Stimulated activated naive B cell treated with anti-CD40 and anti-IgM and Interleukin-4, amounts not matched to agents 10 μg/mL and 1 μg/mL and 100 μg/mL, for 72 hours (primary cell): ENCODE results near the gene TOR2A.

ENCODE experiments used
- ATAC-seq, 2 donors: fragments of 150-1000 bp; cut with Tn5 transposase; replicated peaks; 2 replicates each; pipeline ENCODE4 v1.10.0; 2021; ENCODE audit warnings: moderate library complexity in 1 of 2
- DNase-seq: peaks from one replicate; pipeline ENCODE4 v3.0.0; 2021
- H3K27ac Mint-ChIP-seq: one replicate; pipeline ENCODE4 v1.8.0; 2022; ENCODE audit warnings: mild to moderate bottlenecking, mixed read lengths
- H3K27me3 Mint-ChIP-seq, 2 donors: one replicate each; pipeline ENCODE4 v1.8.0; 2022; ENCODE audit warnings: mixed read lengths in 2 of 2
- H3K36me3 Mint-ChIP-seq, 2 donors: one replicate each; pipeline ENCODE4 v1.8.0; 2022; ENCODE audit warnings: mixed read lengths in 2 of 2, mild to moderate bottlenecking in 1 of 2
- H3K4me1 Mint-ChIP-seq, 2 donors: one replicate each; pipeline ENCODE4 v1.8.0; 2022; ENCODE audit warnings: mixed read lengths in 2 of 2, mild to moderate bottlenecking in 1 of 2
- H3K4me3 Mint-ChIP-seq, 2 donors: one replicate each; pipeline ENCODE4 v1.8.0; 2022; ENCODE audit warnings: mild to moderate bottlenecking in 2 of 2, mixed read lengths in 2 of 2, moderate library complexity in 1 of 2
- H3K9me3 Mint-ChIP-seq, 2 donors: one replicate each; pipeline ENCODE4 v1.8.0; 2022; ENCODE audit warnings: mixed read lengths in 2 of 2, mild to moderate bottlenecking in 1 of 2

The TOR2A gene

GRCh38 chr9:127698386-127698785, 36.7 kb downstream of the TOR2A start:
- Mint-ChIP-seq H3K4me1 (peaks cover 11 to 17% of the 10 kb centered on the region in 2 donors), H3K4me3 (no peak overlapping the region), H3K36me3 (peaks cover 10 to 14% of the 10 kb centered on the region in 2 donors), H3K27ac (no peak overlapping the region), H3K27me3 (no peaks in the 10 kb centered on the region), H3K9me3 (no peaks in the 10 kb centered on the region)
- no peak for DNase-seq
- no peak for ATAC-seq

GRCh38 chr9:127697575-127697974, 37.5 kb downstream of the TOR2A start:
- ATAC-seq (no peak), DNase-seq (no peak)
- H3K4me1 Mint-ChIP-seq = peaks cover 11 to 17% of the 10 kb centered on the region in 2 donors
- H3K4me3 Mint-ChIP-seq = no peak overlapping the region
- H3K9me3 Mint-ChIP-seq = no peaks in the 10 kb centered on the region
- H3K27me3 Mint-ChIP-seq = no peaks in the 10 kb centered on the region
- no peak overlapping the region for H3K27ac Mint-ChIP-seq
- peaks cover 10 to 14% of the 10 kb centered on the region in 2 donors for H3K36me3 Mint-ChIP-seq

GRCh38 chr9:127694890-127695720, 40.0 kb downstream of the TOR2A start:
- H3K9me3 Mint-ChIP-seq = no peaks in the 10 kb centered on the region
- DNase-seq = no peak
- H3K36me3 Mint-ChIP-seq = peaks cover 13 to 14% of the 10 kb centered on the region in 2 donors
- H3K27ac Mint-ChIP-seq = no peak overlapping the region
- no peak for ATAC-seq
- H3K27me3 Mint-ChIP-seq = no peaks in the 10 kb centered on the region
- peaks cover 8 to 13% of the 10 kb centered on the region in 2 donors for H3K4me1 Mint-ChIP-seq
- H3K4me3 Mint-ChIP-seq = no peak overlapping the region

GRCh38 chr9:127693697-127694096, 41.4 kb downstream of the TOR2A start:
- Mint-ChIP-seq H3K4me3 (no peak overlapping the region), H3K27ac (no peak overlapping the region), H3K36me3 (peaks cover 9 to 13% of the 10 kb centered on the region in 2 donors), H3K4me1 (no peaks in the 10 kb centered on the region), H3K27me3 (no peaks in the 10 kb centered on the region), H3K9me3 (no peaks in the 10 kb centered on the region)
- ATAC-seq (no peak), DNase-seq (no peak)

- no peak for ATAC-seq
- no peak overlapping the region for H3K27ac Mint-ChIP-seq
- no peak overlapping the region for H3K4me3 Mint-ChIP-seq
- H3K4me1 Mint-ChIP-seq = no peaks in the 10 kb centered on the region
- H3K27me3 Mint-ChIP-seq = no peaks in the 10 kb centered on the region
- no peaks in the 10 kb centered on the region for H3K9me3 Mint-ChIP-seq
- H3K36me3 Mint-ChIP-seq = peaks cover 9 to 13% of the 10 kb centered on the region in 2 donors
- no peak for DNase-seq
These were observed 42.0 kb downstream of the TOR2A start for GRCh38 chr9:127693143-127693542.

- H3K27me3 Mint-ChIP-seq = no peaks in the 10 kb centered on the region
- peaks cover 9 to 13% of the 10 kb centered on the region in 2 donors for H3K36me3 Mint-ChIP-seq
- H3K4me1 Mint-ChIP-seq = no peaks in the 10 kb centered on the region
- H3K4me3 Mint-ChIP-seq = no peak overlapping the region
- no peak for DNase-seq
- no peaks in the 10 kb centered on the region for H3K9me3 Mint-ChIP-seq
- no peak for ATAC-seq
- no peak overlapping the region for H3K27ac Mint-ChIP-seq
These were observed 43.0 kb downstream of the TOR2A start for GRCh38 chr9:127692071-127692470.

GRCh38 chr9:127690735-127691134, 44.4 kb downstream of the TOR2A start:
- Mint-ChIP-seq H3K27me3 (no peaks in the 10 kb centered on the region), H3K4me1 (peaks cover 0 to 1% of the 10 kb centered on the region in 2 donors), H3K36me3 (peaks cover 9 to 13% of the 10 kb centered on the region in 2 donors), H3K4me3 (no peak overlapping the region), H3K9me3 (no peaks in the 10 kb centered on the region), H3K27ac (no peak overlapping the region)
- no peak for DNase-seq
- no peak for ATAC-seq

GRCh38 chr9:127689329-127690000, 45.6 kb downstream of the TOR2A start:
- no peaks in the 10 kb centered on the region for H3K9me3 Mint-ChIP-seq
- peaks cover 9 to 12% of the 10 kb centered on the region in 2 donors for H3K36me3 Mint-ChIP-seq
- H3K4me3 Mint-ChIP-seq = no peak overlapping the region
- H3K4me1 Mint-ChIP-seq = peaks cover 0 to 1% of the 10 kb centered on the region in 2 donors
- DNase-seq (no peak), ATAC-seq (no peak)
- H3K27ac Mint-ChIP-seq = no peak overlapping the region
- peaks cover 0 to 5% of the 10 kb centered on the region in 2 donors for H3K27me3 Mint-ChIP-seq

GRCh38 chr9:127686461-127687393, 48.4 kb downstream of the TOR2A start:
- H3K4me1 Mint-ChIP-seq = peaks cover 0 to 1% of the 10 kb centered on the region in 2 donors
- peaks cover 0 to 5% of the 10 kb centered on the region in 2 donors for H3K27me3 Mint-ChIP-seq
- no peaks in the 10 kb centered on the region for H3K9me3 Mint-ChIP-seq
- ATAC-seq (no peak), DNase-seq (no peak)
- no peak overlapping the region for H3K4me3 Mint-ChIP-seq
- H3K27ac Mint-ChIP-seq = no peak overlapping the region
- no peaks in the 10 kb centered on the region for H3K36me3 Mint-ChIP-seq

GRCh38 chr9:127684576-127684975, 50.5 kb downstream of the TOR2A start:
- H3K36me3 Mint-ChIP-seq = no peaks in the 10 kb centered on the region
- H3K27me3 Mint-ChIP-seq = peaks cover 11% of the 10 kb centered on the region in 2 donors
- no peak for DNase-seq
- ATAC-seq = no peak
- H3K4me3 Mint-ChIP-seq = no peak overlapping the region
- peak overlapping the region; percentile 11 for H3K27ac Mint-ChIP-seq
- no peaks in the 10 kb centered on the region for H3K9me3 Mint-ChIP-seq
- peaks cover 0 to 1% of the 10 kb centered on the region in 2 donors for H3K4me1 Mint-ChIP-seq

GRCh38 chr9:127683723-127684122, 51.4 kb downstream of the TOR2A start:
- H3K4me1 Mint-ChIP-seq = peaks cover 0 to 1% of the 10 kb centered on the region in 2 donors
- DNase-seq (no peak), ATAC-seq (no peak)
- H3K27me3 Mint-ChIP-seq = peaks cover 15% of the 10 kb centered on the region in 2 donors
- no peak overlapping the region for H3K27ac Mint-ChIP-seq
- H3K36me3 Mint-ChIP-seq = no peaks in the 10 kb centered on the region
- no peaks in the 10 kb centered on the region for H3K9me3 Mint-ChIP-seq
- no peak overlapping the region for H3K4me3 Mint-ChIP-seq

GRCh38 chr9:127682351-127683136, 52.5 kb downstream of the TOR2A start:
- DNase-seq (no peak), ATAC-seq (no peak)
- Mint-ChIP-seq H3K27ac (no peak overlapping the region), H3K36me3 (no peaks in the 10 kb centered on the region), H3K4me3 (no peak overlapping the region), H3K4me1 (peaks cover 0 to 1% of the 10 kb centered on the region in 2 donors), H3K27me3 (peaks cover 15 to 16% of the 10 kb centered on the region in 2 donors), H3K9me3 (no peaks in the 10 kb centered on the region)
